Central memory CD8-positive, alpha-beta T cell (primary cell): Measurements from ENCODE around the gene HS3ST3A1.

ENCODE experiments used
- ATAC-seq: fragments of 150-1000 bp; cut with Tn5 transposase; replicated peaks from 2 replicates; pipeline ENCODE4 v1.10.0; 2022; ENCODE audit warnings: mild to moderate bottlenecking, moderate FRiP score, moderate number of reproducible peaks; ENCODE audit not compliant: poor library complexity, severe bottlenecking; ENCODE audit errors: extremely low read depth
- DNase-seq, 2 donors: peaks; one replicate each; pipeline ENCODE4 v3.0.0; 2021; ENCODE audit warnings: low spot score in 2 of 2
- H3K27ac Mint-ChIP-seq: one replicate; pipeline ENCODE4 v1.8.0; 2022; ENCODE audit warnings: low read depth, mild to moderate bottlenecking, moderate library complexity, mixed read lengths
- H3K27me3 Mint-ChIP-seq: one replicate; pipeline ENCODE4 v1.8.0; 2022; ENCODE audit warnings: mixed read lengths
- H3K36me3 Mint-ChIP-seq: one replicate; pipeline ENCODE4 v1.8.0; 2022; ENCODE audit warnings: mild to moderate bottlenecking, moderate library complexity, mixed read lengths; ENCODE audit not compliant: insufficient read depth
- H3K4me1 Mint-ChIP-seq: one replicate; pipeline ENCODE4 v1.8.0; 2022; ENCODE audit warnings: mixed read lengths
- H3K4me3 Mint-ChIP-seq: one replicate; pipeline ENCODE4 v1.8.0; 2022; ENCODE audit warnings: mild to moderate bottlenecking, moderate library complexity, mixed read lengths
- H3K9me3 Mint-ChIP-seq: one replicate; pipeline ENCODE4 v1.8.0; 2022; ENCODE audit warnings: mixed read lengths

Gene HS3ST3A1

DNA sequence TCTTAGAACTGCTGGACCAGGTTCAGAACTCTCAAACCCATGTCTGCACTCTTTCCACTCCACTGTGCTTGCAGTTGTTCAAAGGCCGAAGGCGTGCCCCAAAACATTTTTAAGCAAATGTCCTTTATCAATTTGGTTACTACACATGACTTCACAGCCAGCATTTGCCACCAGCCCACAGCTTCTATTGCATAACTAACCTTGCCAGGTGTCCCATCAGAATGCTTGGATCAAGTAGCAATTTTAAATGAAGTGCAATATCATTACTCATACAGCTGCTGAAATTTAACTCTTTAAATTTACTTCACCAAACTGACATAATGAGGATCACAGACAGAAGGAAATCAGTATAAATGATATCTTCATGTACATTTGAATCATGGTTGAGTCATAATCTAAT, 29.8 kb upstream of the HS3ST3A1 start:
- Mint-ChIP-seq H3K27me3 (peaks cover 37% of the 10 kb centered on the region), H3K4me1 (no peaks in the 10 kb centered on the region), H3K27ac (no peak overlapping the region), H3K9me3 (no peaks in the 10 kb centered on the region), H3K36me3 (peaks cover 1% of the 10 kb centered on the region), H3K4me3 (no peak overlapping the region)
- no peak for ATAC-seq
- DNase-seq = no peak

DNA sequence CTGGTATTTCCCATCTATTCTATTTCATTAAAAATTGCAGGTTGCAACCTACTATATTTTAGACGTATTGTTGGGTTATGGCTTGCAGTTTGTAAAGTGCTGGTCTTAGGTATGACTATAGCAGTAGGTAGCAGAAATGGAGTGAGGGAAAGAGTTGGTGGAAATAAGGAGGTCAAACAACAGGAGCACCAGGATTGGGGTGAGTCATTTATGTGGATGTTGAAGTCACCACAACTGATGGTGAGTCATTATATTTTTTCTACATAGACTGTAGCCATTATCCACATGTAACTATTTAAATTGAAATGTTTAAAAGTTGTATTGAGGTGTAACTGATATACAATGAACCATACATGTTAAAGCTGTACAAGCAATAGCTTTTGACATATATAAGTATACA, 25.0 kb upstream of the HS3ST3A1 start:
- peaks cover 1% of the 10 kb centered on the region for H3K36me3 Mint-ChIP-seq
- H3K4me3 Mint-ChIP-seq = no peak overlapping the region
- H3K27me3 Mint-ChIP-seq = peaks cover 40% of the 10 kb centered on the region
- H3K9me3 Mint-ChIP-seq = no peaks in the 10 kb centered on the region
- ATAC-seq (no peak), DNase-seq (no peak)
- H3K4me1 Mint-ChIP-seq = no peaks in the 10 kb centered on the region
- no peak overlapping the region for H3K27ac Mint-ChIP-seq

DNA sequence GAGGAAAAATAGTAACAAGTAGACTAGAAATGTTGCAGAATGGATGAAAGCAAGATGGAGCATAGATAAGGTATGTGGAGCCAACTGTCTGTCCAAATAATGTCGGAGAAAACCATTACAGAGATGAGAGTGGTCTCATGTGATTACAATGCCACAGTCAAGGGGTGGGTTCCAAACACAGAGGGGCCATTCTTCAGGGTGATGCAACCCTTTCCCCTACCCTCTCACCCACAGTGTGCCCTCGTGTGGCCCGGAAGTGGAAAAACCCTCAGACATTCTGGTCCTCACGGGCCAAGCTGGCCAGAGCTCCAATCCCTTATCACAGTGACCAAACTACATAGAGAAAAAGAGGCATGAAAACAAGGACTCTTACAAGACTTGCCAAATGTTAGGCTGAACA, 17.7 kb upstream of the HS3ST3A1 start:
- ATAC-seq = no peak
- Mint-ChIP-seq H3K36me3 (peaks cover 1% of the 10 kb centered on the region), H3K9me3 (no peaks in the 10 kb centered on the region)

DNA sequence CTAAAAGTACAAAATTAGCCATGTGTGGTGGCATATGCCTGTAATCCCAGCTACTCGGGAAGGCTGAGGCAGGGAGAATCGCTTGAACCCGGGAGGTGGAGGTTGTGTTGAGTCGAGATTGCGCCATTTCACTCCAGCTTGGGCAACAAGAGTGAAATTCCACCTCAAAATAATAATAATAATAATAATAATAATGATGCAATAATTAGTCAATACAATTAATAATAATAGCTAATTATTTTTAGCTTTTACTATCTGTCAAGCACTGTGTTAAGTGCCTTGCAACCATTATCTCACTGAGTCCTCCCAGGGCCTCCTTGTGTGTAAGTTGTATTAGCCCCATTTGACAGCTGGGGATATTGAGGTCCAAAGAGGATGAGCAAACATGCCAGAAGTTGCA, 14.3 kb upstream of the HS3ST3A1 start:
- ATAC-seq (no peak), DNase-seq (no peak)
- Mint-ChIP-seq H3K4me1 (no peaks in the 10 kb centered on the region), H3K36me3 (no peaks in the 10 kb centered on the region), H3K9me3 (peaks cover 7% of the 10 kb centered on the region), H3K4me3 (no peak overlapping the region), H3K27me3 (peaks cover 42% of the 10 kb centered on the region), H3K27ac (no peak overlapping the region)

More for the DNA sequence above, 17.7 kb upstream of the HS3ST3A1 start:
- Mint-ChIP-seq H3K4me1 (no peaks in the 10 kb centered on the region), H3K27ac (no peak overlapping the region), H3K4me3 (no peak overlapping the region), H3K27me3 (peaks cover 49% of the 10 kb centered on the region)
- no peak for DNase-seq

DNA sequence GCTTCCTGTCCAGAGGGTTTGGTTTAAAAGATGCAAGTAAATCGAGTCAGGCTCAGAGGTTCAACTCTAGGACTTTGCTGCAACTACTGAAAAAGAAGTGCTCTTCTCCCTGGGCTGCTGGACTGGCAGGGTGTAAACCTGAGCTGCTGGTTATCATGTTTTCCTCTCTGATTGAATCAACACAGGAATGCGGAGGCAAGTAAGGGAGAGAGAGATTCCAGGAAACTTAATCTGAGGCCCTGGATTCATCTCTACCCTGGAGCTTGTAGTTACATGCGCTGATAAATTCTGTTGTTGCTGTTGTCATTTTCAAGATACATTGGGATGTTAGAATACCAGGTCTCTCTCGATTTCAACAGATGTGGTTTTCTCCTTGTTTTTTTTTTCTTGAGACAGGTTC, 8.2 kb upstream of the HS3ST3A1 start:
- Mint-ChIP-seq H3K4me1 (no peaks in the 10 kb centered on the region), H3K36me3 (peaks cover 2% of the 10 kb centered on the region), H3K4me3 (no peak overlapping the region), H3K9me3 (peaks cover 7% of the 10 kb centered on the region), H3K27ac (no peak overlapping the region), H3K27me3 (peaks cover 50% of the 10 kb centered on the region)
- no peak for DNase-seq
- no peak for ATAC-seq

DNA sequence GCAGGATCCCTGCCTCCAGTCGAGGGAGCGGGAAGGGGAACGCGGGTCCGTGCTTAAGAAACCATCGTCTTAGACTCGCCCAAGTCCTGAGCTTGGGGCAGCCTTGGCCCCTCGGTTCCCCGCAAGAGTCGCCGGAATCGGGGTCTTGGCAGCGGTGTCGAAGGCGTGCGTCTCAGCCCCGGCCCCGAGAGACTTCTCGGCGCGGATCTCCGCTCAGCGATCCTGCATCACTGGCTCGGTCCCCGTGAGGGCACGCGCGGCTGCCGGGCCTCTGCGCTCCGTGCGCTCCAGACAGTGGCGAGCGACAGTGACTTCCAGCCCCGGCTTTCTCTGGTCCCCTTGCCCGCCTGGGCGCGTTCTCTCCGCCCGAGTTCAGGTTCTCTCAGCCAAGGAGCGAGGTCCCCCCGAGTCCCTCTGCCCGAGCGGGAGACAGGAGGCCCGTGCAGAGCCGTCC, 380 bp downstream of the HS3ST3A1 start:
- peaks cover 9% of the 10 kb centered on the region for H3K4me1 Mint-ChIP-seq
- peaks cover 82% of the 10 kb centered on the region for H3K27me3 Mint-ChIP-seq
- no peaks in the 10 kb centered on the region for H3K36me3 Mint-ChIP-seq
- no peak overlapping the region for H3K4me3 Mint-ChIP-seq
- no peaks in the 10 kb centered on the region for H3K9me3 Mint-ChIP-seq
- no peak for ATAC-seq
- H3K27ac Mint-ChIP-seq = no peak overlapping the region
- DNase-seq = no peak

DNA sequence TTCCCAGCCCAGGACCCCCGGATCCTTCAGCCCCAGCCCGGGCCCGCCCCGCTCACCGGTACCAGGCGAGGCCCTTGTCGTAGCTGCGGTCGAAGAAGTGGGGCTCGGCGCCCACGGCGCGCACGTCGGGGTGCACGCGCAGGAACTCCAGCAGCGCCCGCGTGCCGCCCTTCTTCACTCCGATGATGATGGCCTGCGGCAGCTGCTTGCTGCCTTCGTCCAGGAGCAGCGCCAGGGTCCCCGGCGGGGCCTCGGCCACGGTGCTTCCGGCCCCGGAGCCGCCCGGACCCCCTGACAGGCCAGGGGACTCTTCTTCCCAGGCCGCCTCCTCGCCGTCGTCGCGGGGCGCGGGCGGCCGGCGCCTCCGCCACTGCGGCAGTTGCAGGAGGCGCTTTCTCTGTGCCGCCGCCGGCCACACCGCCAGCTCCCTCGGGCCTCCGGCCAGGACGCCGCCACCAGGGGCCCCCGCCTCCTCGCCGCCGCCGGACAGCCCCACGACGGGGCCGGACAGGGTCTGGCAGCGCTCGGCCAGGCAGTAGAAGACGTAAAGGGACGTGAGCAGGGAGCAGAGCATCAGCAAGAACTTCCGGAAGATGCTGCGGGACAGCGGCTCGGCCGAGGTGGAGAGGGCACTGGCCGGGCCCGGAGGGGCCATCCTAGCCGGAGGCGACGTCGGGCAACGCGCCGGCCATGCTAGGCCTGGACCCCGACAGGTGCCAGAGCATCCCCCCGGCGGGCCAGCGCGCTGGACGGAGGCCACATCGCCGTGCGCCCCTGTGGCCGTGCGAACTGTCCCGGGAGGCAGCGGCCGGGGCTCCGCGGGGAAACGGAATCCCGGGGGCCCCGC, 1.0 kb downstream of the HS3ST3A1 start:
- DNase-seq (no peak), ATAC-seq (no peak)
- Mint-ChIP-seq H3K27ac (no peak overlapping the region), H3K4me1 (peaks cover 9% of the 10 kb centered on the region), H3K4me3 (no peak overlapping the region), H3K9me3 (no peaks in the 10 kb centered on the region), H3K27me3 (peaks cover 82% of the 10 kb centered on the region), H3K36me3 (no peaks in the 10 kb centered on the region)

DNA sequence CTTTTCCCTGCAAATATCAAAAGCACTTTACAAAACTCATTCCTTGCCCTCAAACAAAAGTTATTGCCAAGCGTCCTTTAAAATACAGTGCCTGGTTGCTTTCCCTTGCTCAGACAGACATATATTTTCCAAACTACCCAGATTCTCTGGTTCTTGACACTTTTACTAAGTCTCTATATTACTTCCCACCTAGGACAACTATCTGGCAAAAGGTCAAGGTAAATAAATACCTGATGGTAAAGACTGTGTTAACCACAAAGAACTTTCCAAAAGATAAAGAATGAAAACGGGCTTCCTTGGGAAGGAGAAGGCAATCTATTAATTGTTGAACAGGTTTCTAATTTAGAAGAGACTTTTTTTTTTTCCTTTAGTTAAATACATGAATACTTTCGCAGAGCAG, 1.9 kb downstream of the HS3ST3A1 start:
- H3K36me3 Mint-ChIP-seq = no peaks in the 10 kb centered on the region
- H3K4me1 Mint-ChIP-seq = peaks cover 11% of the 10 kb centered on the region
- peaks cover 82% of the 10 kb centered on the region for H3K27me3 Mint-ChIP-seq
- no peak overlapping the region for H3K4me3 Mint-ChIP-seq
- DNase-seq (no peak), ATAC-seq (no peak)
- H3K9me3 Mint-ChIP-seq = no peaks in the 10 kb centered on the region
- H3K27ac Mint-ChIP-seq = no peak overlapping the region

DNA sequence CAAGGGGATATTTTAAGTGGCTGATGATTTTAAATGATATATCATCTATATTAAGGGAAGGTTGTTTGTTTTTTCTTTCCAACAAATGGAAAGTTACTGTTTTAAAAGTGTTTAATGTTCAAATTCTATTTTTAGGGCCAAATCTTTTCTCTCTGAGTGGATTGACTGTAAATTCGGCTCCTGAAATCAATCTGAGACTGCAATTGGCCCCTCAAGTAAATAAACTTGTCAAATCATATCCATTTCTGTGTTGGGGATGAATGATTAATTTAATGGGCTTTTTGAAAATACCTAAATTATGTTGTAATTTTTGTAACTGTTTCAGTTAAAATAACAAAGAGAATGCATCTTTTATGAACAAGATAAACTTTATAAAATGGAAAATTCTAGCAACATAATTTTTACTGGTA, 2.6 kb downstream of the HS3ST3A1 start:
- ATAC-seq = no peak
- H3K36me3 Mint-ChIP-seq = no peaks in the 10 kb centered on the region
- H3K27ac Mint-ChIP-seq = no peak overlapping the region

DNA sequence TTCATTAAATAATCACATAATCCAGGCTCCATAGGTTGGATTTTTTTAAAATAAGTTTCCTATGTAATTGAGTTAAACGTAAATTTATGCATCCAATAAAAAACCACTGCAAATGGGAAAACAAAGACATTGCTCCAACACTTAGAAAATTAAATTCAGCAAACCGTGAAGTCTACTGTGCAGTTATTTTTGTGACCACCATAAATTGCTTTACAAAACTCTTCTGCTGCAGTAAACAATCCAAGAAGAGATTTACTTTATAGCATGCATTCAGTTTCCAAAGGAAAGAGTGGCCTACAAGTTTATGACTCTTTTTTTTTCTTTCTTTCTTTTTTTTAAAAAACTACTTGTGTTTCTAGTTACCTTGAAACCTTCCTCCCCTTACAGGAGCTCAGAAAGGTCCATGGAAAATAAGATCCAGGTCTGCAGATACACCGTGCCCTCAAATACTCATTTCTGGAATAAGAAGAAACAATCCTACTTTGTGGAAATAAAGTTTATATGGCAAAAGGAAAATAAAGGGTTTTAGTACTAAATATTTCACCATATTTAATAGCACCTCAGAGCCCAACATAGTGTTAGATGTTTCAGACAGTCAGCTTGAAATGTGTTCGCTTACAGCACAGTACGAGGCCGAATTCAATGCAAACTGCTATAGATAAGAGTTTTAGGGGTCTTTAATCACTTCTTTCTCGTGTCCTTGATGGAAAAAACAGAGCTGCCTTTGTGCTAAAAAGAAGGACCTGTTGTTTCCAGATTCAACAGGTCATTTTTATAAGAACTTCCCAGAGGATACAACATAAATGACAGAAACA, 3.2 kb downstream of the HS3ST3A1 start:
- peaks cover 14% of the 10 kb centered on the region for H3K4me1 Mint-ChIP-seq
- no peak for ATAC-seq
- DNase-seq = no peak
- no peaks in the 10 kb centered on the region for H3K9me3 Mint-ChIP-seq
- no peak overlapping the region for H3K27ac Mint-ChIP-seq
- H3K4me3 Mint-ChIP-seq = no peak overlapping the region
- H3K36me3 Mint-ChIP-seq = no peaks in the 10 kb centered on the region
- H3K27me3 Mint-ChIP-seq = peaks cover 71% of the 10 kb centered on the region

More for the DNA sequence above, 2.6 kb downstream of the HS3ST3A1 start:
- H3K9me3 Mint-ChIP-seq = no peaks in the 10 kb centered on the region
- no peak overlapping the region for H3K4me3 Mint-ChIP-seq
- no peak for DNase-seq
- H3K27me3 Mint-ChIP-seq = peaks cover 77% of the 10 kb centered on the region
- peaks cover 14% of the 10 kb centered on the region for H3K4me1 Mint-ChIP-seq

DNA sequence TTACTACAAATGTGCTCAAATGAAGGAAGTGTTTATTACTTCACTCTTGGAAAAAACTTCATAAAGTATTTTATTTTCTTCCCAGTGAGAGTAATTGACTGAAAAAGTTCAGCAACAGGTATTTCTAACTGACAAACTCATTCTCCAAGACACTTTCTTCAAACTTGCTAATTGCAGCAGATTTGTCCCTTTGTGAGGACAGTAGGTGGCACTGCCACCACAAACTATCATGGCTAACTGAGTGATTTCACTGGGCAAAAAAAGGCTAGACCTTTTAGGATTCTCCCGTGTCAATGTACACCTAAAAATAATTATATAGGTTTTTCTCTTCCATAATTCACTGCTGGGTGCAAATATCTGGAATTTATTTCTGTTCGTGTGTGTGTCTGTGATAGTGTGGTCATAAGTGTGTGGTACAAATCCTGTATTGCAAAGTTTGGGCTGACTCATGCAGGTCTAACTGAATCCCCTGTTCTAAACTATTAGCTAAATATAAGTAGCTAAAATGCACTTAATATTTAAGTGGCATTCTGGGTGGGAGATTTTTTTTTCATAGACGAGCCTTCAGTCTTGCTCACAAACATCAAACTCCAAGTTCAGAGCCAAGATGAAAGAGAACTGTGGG, 3.9 kb downstream of the HS3ST3A1 start:
- peaks cover 13% of the 10 kb centered on the region for H3K4me1 Mint-ChIP-seq
- H3K27ac Mint-ChIP-seq = no peak overlapping the region
- H3K27me3 Mint-ChIP-seq = peaks cover 70% of the 10 kb centered on the region
- H3K9me3 Mint-ChIP-seq = no peaks in the 10 kb centered on the region
- H3K4me3 Mint-ChIP-seq = no peak overlapping the region
- H3K36me3 Mint-ChIP-seq = no peaks in the 10 kb centered on the region
- ATAC-seq (no peak), DNase-seq (no peak)

DNA sequence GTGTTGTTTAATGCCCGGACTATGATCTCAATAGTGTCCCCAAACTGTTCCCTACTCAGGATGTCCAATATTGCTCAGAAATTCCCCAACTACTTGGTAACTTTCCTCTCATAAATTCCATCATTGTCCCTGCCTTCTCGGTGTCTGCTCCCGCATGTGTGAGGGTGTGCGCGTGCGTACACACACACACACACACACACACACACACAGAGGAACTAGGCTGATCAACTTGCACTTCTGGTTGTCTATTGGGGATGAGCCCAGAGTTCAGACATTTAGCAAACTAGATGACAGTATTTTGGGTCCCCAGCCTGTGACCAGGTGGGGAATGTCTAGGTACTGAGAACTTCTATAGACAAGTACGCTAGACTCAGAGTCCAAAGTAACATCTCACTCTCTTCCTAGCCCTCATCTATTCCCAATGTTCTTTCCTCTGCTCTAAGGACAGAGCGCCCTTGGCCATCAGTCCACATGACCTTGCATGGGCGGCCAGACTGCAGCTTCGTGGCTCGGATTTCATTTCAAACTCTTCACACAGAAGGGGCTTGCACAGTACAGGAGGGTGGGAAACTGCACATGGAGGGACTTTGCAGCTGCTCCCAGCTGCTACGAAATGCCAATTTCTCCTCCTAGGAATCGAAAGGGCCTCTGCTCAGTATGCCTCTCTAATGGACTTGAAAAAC, 5.3 kb downstream of the HS3ST3A1 start:
- Mint-ChIP-seq H3K27me3 (peaks cover 69% of the 10 kb centered on the region), H3K9me3 (no peaks in the 10 kb centered on the region), H3K36me3 (no peaks in the 10 kb centered on the region), H3K4me1 (peaks cover 5% of the 10 kb centered on the region), H3K27ac (no peak overlapping the region), H3K4me3 (no peak overlapping the region)
- ATAC-seq = no peak
- no peak for DNase-seq
